HS-5 (cell line): Measurements from ENCODE around the gene USH2A.

Experiments used
- DNase-seq: peaks from one replicate; pipeline ENCODE4 v3.0.0-alpha.2; 2012; ENCODE audit warnings: low read depth

USH2A gene

GRCh38 chr1:215637041-215637573 lies 786.1 kb downstream of the USH2A start:
- DNase-seq = no peak

- DNase-seq = no peak
Measured at GRCh38 chr1:215636258-215636965, 786.8 kb downstream of the USH2A start.

GRCh38 chr1:215635827-215636226 lies 787.4 kb downstream of the USH2A start:
- DNase-seq = no peak

- peak; percentile 6 for DNase-seq
Measured at GRCh38 chr1:215631489-215631888, 791.8 kb downstream of the USH2A start.

- DNase-seq = no peak
Measured at GRCh38 chr1:215631040-215631439, 792.2 kb downstream of the USH2A start.

GRCh38 chr1:215625949-215626348 lies 797.3 kb downstream of the USH2A start:
- DNase-seq = no peak

GRCh38 chr1:215623162-215623561 lies 800.1 kb downstream of the USH2A start:
- no peak for DNase-seq

GRCh38 chr1:215617979-215618378 lies 805.3 kb downstream of the USH2A start:
- no peak for DNase-seq

- DNase-seq = no peak
Measured at GRCh38 chr1:215612391-215612790, 810.9 kb downstream of the USH2A start.

GRCh38 chr1:215608646-215609045 lies 814.6 kb downstream of the USH2A start:
- no peak for DNase-seq

- DNase-seq = no peak
Measured at GRCh38 chr1:215607412-215607811, 815.8 kb downstream of the USH2A start.

GRCh38 chr1:215606564-215607168 lies 816.6 kb downstream of the USH2A start:
- no peak for DNase-seq

- no peak for DNase-seq
Measured at GRCh38 chr1:215606036-215606435, 817.2 kb downstream of the USH2A start.

GRCh38 chr1:215605011-215605621 lies 818.1 kb downstream of the USH2A start:
- DNase-seq = no peak

- no peak for DNase-seq
Measured at GRCh38 chr1:215603319-215603718, 819.9 kb downstream of the USH2A start.

GRCh38 chr1:215601276-215601675 lies 822.0 kb downstream of the USH2A start:
- DNase-seq = no peak

GRCh38 chr1:215600867-215601266 lies 822.4 kb downstream of the USH2A start:
- DNase-seq = no peak

- no peak for DNase-seq
Measured at GRCh38 chr1:215600258-215600792, 822.9 kb downstream of the USH2A start.

- DNase-seq = no peak
Measured at GRCh38 chr1:215599418-215600074, 823.7 kb downstream of the USH2A start.

- DNase-seq = no peak
Measured at GRCh38 chr1:215597961-215598360, 825.3 kb downstream of the USH2A start.

GRCh38 chr1:215595231-215595630 lies 828.0 kb downstream of the USH2A start:
- no peak for DNase-seq

- no peak for DNase-seq
Measured at GRCh38 chr1:215594640-215595039, 828.6 kb downstream of the USH2A start.
